ENCODE measurements around the gene RETREG1.

DNA sequence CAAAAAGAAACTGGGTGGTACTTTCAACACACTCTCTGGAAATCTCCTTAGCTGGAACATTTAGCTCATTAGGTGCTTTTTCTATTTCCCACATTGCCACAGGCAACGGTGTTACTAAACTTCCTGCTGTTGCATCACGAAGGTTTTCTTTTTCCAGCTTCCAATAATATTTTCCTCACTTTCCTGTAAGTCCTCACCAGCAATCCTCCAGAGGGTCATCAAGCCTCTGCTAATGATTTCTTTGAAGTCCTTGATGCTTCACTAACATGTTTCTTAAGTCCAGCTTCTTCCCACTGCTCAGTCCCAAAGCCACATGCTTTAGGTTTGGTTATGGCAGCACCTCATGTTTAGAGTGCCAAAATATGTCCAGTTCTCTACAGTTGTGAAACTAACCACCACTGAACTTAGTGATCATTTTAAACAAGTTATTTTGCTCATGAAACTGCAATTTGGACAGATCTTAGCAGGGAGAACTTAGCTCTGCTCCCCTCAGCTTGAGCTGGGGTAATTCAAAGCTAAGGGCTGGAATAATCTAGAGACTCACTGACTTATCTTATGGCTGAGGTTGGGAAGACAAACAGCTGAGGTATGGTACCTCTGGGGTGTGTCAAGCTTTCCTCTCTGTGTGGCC lies 39.9 kb upstream of the RETREG1 start:
- TF ChIP-seq EZH2 (IDR thresholded peaks at IDR 0.05) (no peak), POLR2AphosphoS5 (IDR thresholded peaks at IDR 0.05; ENCODE audit: borderline replicate concordance, low read depth, low read length) (no peak), FOXP2 (optimal IDR thresholded peaks at IDR 0.05; ENCODE audit: control extremely low read depth, extremely low read length, insufficient read depth) (no peak)
